Epidermal melanocyte (primary cell): ENCODE data around the gene CALY.

Experiments
- DNase-seq: peaks from one replicate; pipeline ENCODE4 v3.0.0; 2011; ENCODE audit warnings: low spot score; ENCODE audit not compliant: insufficient read length

Gene CALY

DNA sequence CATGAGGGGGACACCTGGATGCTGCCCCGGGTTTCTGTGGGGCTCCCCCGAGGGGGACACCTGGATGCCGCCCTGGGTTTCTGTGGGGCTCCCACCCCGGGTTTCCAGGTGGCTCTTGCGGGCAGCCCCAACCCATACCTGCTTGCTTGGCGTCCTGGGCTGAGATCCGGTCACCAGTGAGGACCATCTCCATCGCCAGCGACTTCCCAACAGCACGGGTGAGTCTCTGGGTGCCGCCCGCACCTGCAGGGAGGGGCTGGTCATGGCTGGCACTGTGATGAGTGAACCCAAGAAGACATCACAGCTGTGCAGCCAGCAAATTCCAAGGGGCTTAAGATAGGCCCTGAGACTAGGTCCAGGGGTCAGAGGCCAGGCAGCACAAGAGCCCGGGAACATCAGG, 30.1 kb upstream of the CALY start:
- no peak for DNase-seq

DNA sequence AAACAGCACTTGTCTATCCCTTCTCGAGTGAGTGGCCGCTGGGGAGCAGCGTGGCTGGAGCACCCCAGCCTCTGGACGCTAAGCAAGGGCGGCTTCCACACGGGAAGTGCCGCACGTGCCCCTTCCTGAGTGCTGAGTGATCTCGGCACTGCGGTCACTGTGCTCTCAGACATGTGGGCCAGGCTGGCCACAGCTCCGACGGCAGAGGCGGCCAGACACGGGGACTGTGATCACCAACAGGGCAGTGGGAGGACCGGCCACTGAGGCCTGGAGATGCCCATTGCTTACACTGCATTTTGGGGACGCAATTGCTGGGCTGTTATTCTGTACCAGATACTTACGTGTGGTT, 29.4 kb upstream of the CALY start:
- no peak for DNase-seq

DNA sequence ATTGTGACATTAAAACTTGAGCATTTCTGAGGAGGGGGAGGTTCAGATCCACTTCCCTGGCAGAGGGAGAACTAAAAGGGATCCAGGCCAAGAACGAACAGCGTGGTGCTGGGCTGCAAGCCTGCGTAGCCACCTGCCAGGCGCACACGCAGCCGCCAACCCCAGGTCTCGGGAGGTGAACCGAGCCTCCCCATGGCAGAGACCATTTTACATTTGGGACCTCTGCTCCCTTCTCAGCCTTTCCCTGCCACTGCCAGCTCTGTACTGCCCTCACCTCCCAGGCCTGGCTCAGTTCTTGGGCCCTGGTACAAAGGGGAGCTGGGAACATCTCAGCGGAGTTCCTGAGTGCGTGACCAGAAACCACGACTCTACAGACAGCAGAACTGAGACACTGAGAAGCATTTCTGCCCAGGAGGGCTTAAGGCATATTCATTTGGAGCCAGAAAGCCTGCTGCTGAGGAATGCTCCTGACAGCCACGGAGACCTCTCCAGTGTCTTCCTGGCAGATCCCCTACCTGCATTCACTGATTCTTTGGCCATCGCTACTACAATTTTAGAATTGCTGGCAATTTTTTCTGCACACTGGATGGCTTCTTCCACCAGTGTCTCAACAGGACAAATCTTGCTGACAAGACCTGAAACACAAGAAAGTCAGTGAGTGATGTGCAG, 28.9 kb upstream of the CALY start:
- DNase-seq: no peak

DNA sequence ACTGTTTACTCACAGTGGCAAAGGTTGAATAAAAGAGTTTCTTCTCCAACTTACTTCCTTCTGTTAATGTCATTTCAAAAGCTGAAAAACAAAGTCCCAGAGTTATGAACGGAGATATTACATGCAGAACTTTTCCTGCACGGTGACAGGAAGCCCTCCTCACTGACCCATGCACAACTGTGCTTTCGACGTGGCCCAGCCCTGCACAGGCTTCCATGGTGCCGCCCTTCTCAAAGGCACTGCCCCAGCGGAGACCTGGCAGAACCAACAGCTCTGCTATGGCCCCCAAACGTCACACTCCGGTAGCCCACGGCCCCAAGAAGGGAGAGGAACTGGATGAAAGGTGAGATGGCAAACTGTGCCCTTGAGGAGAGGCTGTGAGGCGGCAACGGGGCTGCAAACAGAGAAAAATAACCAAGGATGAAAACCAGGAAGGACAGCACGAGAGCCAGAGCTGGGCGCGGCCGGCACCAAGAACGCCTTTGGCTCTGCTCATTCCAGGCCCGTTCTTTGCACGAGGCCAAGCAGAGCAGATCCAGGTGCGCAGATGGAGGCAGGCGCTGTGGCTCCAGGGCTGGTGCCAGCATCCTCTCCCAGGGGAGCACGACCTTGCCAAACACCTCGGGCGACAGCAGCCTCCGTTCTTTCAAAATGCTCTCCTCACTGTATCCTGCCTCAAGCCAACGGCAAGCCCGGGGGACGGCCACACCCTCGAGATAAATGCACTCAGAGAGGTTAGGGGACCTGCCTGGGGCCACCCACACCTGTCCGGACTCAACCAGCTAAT, 28.1 kb upstream of the CALY start:
- DNase-seq: no peak

DNA sequence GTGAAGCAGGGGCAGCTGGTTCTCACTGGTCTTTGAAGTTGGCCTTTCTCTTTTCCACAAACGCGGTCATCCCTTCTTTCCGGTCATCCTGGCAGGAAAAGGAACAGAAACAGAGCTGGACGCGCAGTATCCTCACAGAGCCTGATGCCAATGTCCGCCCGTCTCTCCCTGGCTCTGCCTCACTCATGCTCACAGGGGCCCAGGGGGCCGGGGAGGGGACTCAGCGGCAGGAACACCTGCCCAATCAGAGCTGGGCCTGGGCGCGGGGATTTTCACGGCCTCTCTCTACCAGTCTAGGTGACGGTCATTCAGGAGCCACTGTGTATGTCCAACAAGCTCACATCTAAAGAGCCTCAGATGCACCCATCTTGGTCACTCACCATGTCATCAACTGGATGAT, 26.1 kb upstream of the CALY start:
- no peak for DNase-seq

DNA sequence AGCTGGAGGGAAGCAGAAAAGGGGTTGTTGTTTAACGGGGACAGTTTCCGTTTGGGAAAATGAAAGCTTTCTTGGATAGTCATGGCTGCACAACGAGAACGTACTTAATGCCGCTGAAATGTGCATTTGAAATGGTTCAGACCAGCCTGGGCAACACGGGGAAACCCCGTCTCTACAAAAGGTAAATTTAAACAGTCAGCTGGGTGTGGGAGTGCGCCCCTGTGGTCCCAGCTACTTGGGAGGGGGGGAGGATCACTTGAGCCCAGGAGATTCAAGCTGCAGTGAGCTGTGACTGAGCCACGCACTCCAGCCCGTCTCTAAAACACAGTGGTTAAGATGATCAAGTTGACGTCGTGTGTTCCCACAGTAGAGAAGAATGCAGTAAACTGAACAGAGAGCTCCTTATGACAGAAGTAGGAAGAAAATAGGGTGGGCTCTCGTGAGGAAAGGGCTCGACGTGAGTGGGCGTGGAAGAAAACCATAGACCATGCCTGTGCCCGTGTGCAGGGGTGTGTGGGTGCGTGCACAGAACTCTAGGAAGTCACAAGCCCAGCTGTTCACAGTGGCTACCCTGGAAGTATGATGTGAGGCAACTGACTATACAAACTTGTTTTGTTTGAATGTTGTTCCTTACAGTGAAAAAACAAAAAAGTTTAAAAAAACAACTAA, 25.2 kb upstream of the CALY start:
- no peak for DNase-seq

DNA sequence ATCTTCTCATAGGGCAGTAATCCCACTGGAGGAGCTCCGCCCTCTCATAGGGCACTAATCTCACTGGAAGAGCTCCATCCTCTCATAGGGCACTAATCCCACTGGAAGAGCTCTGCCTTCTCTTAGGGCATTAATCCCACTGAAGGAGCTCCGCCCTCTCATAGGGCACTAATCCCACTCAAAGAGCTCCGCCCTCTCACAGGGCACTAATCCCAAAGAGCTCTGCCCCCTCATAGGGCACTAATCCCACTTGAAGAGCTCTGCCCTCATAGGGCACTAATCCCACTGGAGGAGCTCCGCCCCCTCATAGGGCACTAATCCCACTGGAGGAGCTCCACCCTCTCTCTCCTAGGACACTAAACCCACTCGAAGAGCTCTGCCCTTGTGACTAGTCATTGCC, 24.5 kb upstream of the CALY start:
- no peak for DNase-seq

DNA sequence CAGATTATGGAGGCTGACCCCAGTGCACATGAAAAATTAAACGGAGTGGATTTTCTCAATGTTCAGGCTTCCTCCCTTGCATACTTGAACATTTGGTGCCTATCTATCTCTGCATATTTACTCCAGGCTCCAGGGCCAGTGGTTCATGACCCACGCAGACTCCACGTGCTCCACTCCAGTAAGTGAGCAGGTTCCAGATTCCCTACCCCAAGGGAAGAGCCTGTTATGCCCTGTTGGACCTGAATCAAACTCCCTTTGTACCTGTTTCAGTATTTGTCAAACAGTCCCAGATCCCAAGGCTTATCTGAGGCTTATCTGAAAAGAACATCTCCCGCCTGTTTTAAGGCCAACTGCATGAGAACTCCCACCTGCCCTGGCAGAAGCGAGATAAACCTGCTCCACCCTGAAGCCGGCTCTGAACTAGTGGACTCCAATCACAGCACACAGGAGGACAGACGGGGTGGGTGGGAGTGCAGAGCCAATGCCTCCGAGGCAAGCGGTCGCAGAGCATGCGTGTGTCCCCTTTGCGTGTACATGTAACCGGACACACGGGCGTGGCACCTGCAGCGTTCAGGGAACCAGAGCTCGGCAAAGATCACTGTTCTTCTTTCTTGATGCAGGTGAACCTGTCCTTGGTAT, 23.4 kb upstream of the CALY start:
- DNase-seq: no peak

DNA sequence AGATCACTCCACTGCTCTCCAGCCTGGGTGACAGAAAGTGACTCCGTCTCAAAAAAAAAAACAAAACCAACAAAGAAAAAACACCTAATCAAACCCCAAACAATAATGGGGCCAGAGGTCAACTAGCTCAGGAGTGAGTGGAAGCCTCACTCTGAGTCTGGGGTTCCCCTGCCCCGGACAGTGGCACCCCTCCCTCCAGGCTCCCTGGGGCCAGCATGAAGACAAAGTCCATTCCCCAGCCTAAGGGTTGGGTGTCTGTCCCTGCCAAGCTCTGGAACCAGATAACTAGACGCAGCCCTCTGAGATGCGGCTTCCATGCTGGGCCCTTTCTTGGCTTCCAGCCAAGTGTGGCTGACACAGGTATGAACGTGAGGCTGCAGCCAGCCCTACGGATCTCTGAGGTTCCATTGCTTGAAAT, 22.9 kb upstream of the CALY start:
- DNase-seq: no peak

DNA sequence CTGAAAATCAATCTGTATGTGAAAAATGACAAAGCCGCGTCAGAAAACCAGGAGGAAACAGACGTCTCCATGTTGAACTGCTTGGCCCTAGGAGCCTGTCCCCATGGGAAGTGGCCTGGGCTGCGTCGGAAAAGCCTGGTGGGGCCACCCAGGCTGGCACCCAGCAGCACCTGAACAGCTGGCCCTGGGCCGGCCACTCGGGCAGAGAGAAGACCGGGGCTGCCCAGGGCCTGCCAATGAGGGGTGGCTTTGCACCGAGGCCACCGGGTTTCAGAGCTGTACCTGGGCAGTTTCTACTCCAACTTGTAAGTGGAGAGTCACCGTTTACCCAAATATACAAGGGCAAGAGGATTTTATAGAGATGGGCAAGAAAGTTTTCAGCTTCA, 22.2 kb upstream of the CALY start:
- no peak for DNase-seq

DNA sequence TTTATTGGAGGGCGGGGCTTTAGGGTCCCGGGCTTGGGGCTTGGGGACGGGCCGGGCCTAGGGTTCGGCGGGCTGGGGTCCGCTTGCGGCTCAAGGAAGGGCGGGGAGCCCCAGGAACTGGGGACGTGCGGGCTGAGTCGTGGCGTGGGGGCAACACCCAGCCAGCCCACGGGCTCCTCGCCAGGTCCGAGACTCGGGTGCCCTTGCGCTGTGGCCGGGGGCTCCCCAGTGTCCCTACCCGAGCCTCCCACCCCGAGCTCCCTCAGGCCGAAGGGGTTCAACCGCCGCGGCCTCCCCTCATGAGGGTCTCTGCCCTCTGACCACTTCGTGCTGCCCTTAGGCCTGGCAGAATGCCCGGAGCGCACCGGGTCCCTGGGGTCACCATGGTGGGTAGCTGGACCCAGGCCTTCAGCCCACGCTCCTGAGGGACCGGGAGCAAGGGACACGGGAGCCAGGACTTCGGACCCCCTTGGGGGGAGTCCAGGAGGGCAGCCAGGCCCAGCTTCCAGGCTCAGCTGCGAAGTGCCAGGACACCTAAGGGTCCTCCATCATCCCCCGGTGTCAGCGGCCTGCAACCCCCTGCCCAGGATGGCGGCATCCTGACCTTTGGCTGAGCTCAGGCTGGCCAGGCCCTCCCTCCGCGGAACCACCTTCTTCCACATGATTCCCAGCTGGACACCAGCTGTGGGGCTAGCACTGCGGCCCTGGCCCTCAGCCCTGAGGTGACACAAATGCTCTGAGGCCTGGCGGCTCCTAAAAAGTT, 21.6 kb upstream of the CALY start:
- DNase-seq: no peak

DNA sequence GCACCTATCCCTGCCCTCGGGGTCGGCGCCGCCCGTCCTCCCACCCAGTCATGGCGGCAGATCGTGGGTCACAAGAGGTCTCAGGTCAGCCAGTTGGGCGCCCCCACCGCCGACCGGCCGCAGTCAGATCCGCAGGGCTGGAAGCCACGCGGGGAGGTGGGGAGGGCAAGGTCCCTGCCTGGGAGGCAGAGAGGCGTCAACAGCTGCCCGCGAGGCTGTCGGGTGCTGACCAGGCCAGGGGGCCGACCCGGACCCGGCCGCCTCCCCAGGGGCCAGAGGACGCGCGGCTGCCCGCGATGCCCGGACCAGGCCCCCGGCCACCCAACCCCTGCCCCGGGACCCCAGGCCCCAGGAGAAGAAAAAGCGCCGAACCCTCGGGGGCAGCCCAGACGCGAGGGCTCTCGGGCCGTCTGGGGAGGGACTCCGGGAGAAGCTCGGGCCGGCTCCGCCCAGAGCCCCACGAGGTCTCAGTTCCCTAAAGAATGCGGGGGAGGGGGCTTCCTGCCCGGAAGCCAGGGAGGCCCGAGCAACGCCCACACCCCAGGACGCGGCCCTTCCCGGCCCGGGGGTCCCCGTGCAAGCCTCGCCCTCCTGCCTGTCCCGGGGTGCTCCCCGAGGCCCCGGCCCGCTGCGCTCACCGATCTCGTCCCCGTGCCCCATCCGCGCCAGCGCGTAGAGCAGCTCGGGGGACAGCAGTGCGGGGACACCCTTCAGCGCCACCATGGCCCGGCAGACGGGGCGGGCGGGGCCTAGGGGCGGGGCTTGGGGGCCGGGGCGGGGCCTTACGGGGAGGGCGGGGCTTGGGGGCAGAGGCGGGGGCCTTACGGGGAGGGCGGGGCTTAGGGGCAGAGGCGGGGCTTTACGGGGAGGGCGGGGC, 20.8 kb upstream of the CALY start, which contains the start of gene FUOM:
TSS of gene FUOM (minus strand) at position 735 of the 877 bp plus-strand sequence. CDS start at position 723, 12 bp downstream.
- DNase-seq: peak; percentile 68

DNA sequence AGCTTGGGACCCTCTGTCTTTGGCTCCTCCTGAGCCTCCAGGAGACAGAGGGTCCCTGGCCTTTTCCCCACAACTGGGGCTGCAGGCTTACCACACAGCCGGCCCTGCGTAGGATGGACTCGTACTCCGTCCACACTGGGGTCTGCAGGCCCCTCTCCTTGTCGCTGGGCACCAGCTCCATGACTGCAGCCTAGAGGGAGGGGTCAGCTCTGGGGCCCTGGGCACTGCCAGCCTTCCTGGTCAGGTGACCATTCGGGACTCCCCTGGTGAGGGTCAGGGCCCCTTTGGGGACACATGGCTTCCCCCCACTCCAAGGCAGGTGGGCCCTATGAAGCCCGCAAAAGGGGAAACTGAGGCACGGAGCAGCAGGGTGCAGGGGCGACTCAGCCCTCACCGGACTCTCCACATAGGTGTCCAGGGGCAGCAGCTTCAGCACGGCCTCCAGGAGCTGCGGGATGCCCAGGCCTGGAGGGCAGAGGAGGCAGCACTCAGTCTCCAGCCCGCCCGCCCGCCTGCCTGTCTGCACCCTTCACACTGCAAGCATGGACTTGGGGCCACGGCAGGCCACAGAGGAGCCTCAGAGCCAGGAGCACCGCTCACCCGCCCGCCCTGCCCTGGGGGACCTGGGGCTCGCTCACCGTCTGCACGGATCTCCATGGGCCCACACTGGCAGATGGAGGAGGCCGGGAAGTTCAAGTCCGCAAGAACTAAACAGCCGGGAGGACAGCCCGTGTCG, 20.0 kb upstream of the CALY start:
- DNase-seq: no peak

DNA sequence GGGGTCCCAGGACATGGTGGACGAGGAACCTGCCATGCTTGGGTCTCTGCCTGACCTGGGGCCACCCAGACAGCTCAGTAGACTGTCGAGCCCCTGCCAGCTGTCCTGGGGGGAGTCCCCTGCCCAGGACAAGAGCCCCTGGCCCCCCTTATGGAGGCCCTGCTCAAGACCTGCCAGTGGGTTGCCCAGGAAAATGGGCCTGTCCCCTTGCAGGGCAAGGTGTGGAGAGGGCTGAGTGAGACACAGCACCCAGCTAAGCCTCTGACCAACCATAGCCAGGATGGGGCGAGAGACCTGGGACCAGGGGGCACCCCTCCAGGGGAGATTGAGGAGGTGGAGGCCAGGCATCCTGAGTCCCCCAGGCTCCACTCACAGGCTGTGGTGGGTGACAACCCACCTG, 19.3 kb upstream of the CALY start:
- no peak for DNase-seq

DNA sequence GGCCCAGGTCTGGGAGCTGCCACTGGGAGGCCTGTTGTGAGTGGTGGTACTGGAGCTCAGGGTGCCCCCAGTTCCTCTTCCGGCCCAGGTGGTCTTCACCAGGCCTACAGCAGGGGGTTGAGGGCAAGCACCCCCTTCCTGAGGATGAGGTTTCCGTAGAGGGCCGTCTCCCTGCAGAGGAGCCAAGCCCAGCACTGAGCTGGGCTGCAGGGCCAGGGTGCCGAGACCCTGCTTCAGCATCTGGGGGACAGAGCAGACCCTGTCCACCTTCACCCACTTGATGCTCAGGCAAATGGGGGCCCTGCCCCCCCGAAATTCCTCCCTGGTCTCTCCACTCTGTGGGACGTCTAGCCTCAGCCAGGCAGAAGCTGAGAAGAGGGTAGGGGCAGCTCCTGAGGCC, 18.6 kb upstream of the CALY start:
- DNase-seq: no peak

DNA sequence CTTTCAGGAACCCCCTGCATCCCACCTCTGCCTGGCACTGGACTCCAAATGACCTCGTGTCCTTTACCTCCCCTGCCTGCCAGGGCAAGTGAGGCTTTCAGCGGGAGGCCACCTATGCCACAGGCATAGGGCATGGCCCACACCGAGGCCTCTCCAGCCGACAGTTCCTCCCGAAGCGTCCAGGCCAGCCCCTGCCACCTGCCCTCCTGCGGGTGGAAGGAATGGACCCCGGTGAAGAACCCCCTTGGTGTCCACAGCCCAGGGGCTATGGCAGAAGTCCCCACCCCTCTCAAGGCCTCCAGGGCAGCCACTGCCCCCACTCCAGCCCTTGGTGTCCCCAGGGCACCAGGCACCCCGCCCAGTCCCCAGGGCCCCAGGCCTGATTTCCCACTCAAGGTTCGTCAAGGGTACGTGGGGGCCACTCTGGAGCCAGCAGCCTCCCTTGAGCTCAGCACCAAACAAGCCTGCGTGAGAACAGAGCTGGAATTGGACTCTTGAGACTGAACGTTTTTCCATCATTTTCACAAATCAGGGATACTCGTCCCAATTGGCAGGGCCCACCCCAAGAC, 18.1 kb upstream of the CALY start:
- DNase-seq: no peak

DNA sequence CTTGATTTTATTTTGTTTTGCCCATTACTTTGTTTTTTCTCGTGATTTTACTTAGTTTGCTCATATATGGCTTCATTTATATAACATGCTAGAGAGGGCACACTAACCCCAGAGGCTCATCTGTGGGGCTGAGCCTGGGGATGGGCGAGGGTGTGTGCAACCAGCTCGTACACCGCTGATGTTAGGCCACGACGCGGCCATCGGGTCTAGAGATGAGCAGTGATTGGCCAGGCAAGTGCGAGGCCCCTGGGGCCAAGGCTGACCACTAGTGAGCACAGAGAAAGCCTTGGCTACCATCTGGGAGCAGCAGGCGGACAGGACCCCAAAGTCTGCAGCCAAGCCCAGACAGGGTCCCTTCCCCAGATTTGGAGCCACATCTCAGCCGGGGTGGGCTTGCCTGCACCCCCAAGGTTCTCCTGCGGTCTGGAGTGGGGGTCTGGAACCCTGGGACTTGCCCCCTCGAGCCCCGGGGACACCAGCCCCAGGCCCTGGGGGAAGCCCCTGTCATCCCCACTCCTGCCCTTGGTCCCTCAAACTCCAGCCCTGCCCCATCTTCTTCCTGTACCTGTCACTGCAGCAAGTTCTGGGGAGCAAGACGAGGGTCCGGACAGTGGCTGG, 17.4 kb upstream of the CALY start:
- DNase-seq: no peak

DNA sequence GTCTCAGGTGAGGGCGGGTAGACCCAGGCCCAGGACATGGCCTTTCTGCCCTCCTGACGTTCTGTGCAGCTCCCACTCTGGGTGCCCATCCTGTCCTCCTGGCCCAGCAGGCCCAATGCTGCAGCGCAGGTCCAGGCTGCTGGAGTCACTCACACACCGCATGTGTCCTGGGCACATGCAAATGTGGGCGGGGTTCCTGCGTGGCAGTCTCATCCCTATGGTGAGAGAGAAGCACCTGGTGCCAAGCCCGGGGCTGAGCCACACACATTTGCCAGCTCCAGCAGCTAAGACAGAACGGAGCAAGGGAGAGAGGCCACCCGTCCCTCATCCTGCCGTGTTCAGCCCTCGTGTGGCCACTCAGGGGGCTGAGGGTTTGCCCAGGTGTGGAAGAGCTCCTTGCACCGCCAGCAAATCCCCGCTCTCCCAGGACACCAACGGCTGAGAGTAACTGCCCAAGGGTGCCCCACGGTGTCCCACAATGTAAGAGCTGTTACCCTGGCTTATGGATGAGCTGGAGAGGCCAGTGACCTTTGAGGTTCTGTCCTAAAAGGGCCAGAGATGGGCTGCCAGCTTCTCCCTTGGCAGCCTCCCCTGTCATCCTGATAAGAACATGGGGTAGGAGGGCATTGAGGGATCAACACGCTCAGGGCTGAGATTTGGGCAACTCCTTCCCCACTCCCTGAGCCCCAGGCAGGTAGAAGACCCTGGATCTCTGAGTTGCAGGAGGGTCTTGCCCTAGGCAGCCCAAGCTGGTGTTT, 16.7 kb upstream of the CALY start:
- no peak for DNase-seq
